ENCODE data around the gene DGCR6L. TPM values are rescaled to one million over a fixed set of nuclear protein-coding genes. Genes with fewer than 3 reads are reported as not detected.
"Not testable (repeated sequence)": the region's sequence is repeated elsewhere in the genome, so short reads cannot be mapped to it uniquely, and the experiment has no call there.

Gene DGCR6L
- total and polyA plus RNA-seq, 2 donors (not counting 1 experiment from before 2014, with no cell fraction given), result 26.2 to 53.2 TPM

DNA sequence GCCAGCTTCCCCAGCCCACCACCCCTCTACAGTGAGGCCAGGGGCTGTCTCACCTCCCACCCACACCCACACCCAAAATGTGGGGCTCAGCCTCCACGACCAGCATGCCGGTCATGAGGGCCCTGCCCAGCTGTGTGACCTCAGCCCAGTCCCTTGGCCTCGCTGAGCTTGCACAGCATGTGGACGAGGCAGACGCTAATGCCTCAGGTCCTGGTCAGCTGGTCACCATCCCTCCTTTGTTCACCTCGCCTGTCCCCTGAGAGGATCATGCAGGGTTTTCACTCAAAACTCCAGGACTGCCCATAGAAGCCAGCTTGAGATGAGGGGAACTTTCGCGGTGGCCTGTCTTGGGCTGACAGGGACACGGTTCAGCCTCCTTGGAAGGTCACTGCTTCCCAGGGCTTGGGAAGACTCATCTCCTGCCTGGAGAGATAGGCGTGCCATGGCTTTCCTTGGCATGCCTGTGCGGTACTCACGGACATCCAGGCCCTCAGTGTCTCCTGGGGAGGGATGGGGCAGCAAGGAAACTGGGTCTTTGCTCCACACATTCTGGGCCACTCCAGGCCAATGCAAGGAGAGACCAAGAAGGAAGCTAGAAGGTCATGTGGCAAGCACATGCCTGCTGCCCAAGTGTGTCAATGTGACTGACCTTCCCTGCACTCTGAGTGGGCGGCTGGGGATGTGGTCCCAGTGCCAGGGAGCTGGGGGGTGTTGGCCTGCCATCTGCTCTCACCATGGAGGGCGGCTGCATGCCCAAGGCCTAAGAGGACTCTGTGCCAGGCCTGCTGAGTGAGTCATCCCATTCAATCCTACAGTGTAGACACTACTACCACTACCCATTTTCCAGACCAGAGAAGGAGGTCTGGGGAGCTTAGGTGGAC lies 48.5 kb downstream of the DGCR6L start:
- TF ChIP-seq EZH2 (IDR thresholded peaks at IDR 0.05; ENCODE audit: low read length, missing control alignments) (no peak), CTCF (conservative IDR thresholded peaks at IDR 0.05 in 1 of 2, IDR thresholded peaks at IDR 0.05 in 1 of 2; ENCODE audit: low read depth in 1 of 2, low read length in 2 of 2) (no peak)
- Histone ChIP-seq H3K9me3 (ENCODE audit: control insufficient read depth, insufficient read depth, low read depth, low read length) (no peaks in the 10 kb centered on the region), H3K4me1 (ENCODE audit: control insufficient read depth, extremely low read depth, insufficient read depth, low read length) (no peaks in the 10 kb centered on the region), H3K9ac (ENCODE audit: insufficient read depth, low read length) (no peak overlapping the region), H2AFZ (ENCODE audit: low read length) (no peak overlapping the region), H3K27me3 (ENCODE audit: control insufficient read depth, insufficient read depth, low read length) (no peaks in the 10 kb centered on the region), H3K79me2 (ENCODE audit: control insufficient read depth, insufficient read depth, low read length) (no peaks in the 10 kb centered on the region), H4K20me1 (ENCODE audit: control insufficient read depth, extremely low read depth, insufficient read depth, low read length) (no peaks in the 10 kb centered on the region), H3K36me3 (ENCODE audit: control insufficient read depth, insufficient read depth, low read length) (no peaks in the 10 kb centered on the region), H3K4me3 (replicated peaks in 1 of 4; ENCODE audit: control extremely low read depth in 1 of 4, insufficient read depth in 1 of 4, low read depth in 3 of 4, low read length in 4 of 4) (no peak overlapping the region), H3K27ac (ENCODE audit: insufficient read depth, low read length) (no peak overlapping the region), H3K4me2 (ENCODE audit: extremely low read depth, insufficient read depth, low read length) (no peak overlapping the region)
- DNase-seq (ENCODE audit: low read depth in 2 of 2), result no peak

DNA sequence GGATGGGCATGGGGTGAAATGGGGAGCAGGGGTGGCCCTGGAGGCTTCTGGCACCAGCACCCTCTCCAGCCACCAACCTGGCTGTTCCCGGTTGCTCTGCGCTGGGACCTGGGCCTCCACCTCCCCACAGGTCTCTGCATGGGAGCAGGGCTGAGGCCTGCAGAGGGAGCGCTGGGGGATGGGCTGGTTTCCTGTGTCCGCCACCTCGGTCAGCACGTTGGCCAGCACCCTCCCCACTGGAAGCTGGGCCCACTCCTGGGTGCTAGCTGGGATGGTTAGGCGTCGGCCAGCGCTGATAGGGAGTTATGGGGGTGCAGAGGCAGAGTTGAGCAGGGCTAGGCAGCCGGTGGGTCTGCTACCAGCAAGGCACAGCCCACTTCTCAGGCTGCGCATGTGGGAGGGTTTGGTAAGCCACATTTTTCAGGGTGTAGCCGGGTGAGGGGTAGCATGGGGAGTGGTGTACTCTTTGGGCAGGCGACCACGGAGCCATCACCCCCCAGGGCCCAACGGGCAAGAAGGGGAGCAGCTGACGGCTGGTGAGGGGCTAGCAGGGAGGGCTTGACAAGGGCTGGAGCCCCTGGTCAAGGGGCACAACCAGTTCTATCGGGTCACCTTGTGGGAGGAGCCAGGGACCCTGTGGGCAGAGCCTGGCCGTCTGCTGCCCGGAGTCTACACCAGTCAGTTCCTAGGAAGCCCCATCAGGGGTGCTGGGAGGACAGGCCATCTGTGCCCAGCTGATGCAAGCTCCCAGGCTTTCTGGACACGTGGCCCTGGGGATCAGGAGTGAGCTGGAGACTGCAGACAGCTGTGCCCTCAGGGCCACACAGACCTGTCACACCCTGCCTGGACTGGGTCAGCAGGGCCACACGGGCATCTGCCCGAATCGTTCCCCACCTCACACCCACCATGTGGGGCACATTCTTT lies 49.4 kb downstream of the DGCR6L start:
- not testable (repeated sequence) for H3K9ac ChIP-seq (ENCODE audit: insufficient read depth, low read length); H3K79me2 ChIP-seq (ENCODE audit: control insufficient read depth, insufficient read depth, low read length); H3K27ac ChIP-seq (ENCODE audit: insufficient read depth, low read length); H3K27me3 ChIP-seq (ENCODE audit: control insufficient read depth, insufficient read depth, low read length); H2AFZ ChIP-seq (ENCODE audit: low read length); H3K36me3 ChIP-seq (ENCODE audit: control insufficient read depth, insufficient read depth, low read length); H4K20me1 ChIP-seq (ENCODE audit: control insufficient read depth, extremely low read depth, insufficient read depth, low read length); DNase-seq (ENCODE audit: low read depth in 2 of 2); H3K4me1 ChIP-seq (ENCODE audit: control insufficient read depth, extremely low read depth, insufficient read depth, low read length); H3K4me3 ChIP-seq (replicated peaks in 1 of 4; ENCODE audit: control extremely low read depth in 1 of 4, insufficient read depth in 1 of 4, low read depth in 3 of 4, low read length in 4 of 4); H3K9me3 ChIP-seq (ENCODE audit: control insufficient read depth, insufficient read depth, low read depth, low read length); H3K4me2 ChIP-seq (ENCODE audit: extremely low read depth, insufficient read depth, low read length)

DNA sequence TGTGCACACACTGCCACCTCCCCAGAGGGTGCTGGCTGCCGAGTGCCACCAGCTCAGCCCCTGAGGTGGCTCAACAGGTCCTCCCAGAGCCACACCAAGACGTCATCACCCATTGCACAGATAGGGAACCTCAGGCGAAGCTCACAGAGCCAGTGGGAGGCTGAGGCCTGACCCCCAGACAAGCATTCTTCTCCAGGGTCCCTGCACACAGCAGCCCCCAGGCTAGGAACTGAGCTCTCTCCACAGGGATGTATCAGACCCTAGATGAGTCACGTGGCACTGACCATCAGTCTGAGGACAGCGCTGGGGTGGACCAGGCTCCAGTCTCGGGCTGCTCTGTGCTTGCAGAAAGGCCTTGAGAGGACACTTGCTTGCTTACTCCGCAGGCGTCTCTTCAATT lies 50.2 kb downstream of the DGCR6L start:
- not testable (repeated sequence) for H3K9me3 ChIP-seq (ENCODE audit: control insufficient read depth, insufficient read depth, low read depth, low read length); H4K20me1 ChIP-seq (ENCODE audit: control insufficient read depth, extremely low read depth, insufficient read depth, low read length); H2AFZ ChIP-seq (ENCODE audit: low read length); H3K4me1 ChIP-seq (ENCODE audit: control insufficient read depth, extremely low read depth, insufficient read depth, low read length); H3K4me2 ChIP-seq (ENCODE audit: extremely low read depth, insufficient read depth, low read length); H3K4me3 ChIP-seq (replicated peaks in 1 of 4; ENCODE audit: control extremely low read depth in 1 of 4, insufficient read depth in 1 of 4, low read depth in 3 of 4, low read length in 4 of 4); H3K27me3 ChIP-seq (ENCODE audit: control insufficient read depth, insufficient read depth, low read length); H3K36me3 ChIP-seq (ENCODE audit: control insufficient read depth, insufficient read depth, low read length); H3K27ac ChIP-seq (ENCODE audit: insufficient read depth, low read length); DNase-seq (ENCODE audit: low read depth in 2 of 2); H3K79me2 ChIP-seq (ENCODE audit: control insufficient read depth, insufficient read depth, low read length); H3K9ac ChIP-seq (ENCODE audit: insufficient read depth, low read length)

DNA sequence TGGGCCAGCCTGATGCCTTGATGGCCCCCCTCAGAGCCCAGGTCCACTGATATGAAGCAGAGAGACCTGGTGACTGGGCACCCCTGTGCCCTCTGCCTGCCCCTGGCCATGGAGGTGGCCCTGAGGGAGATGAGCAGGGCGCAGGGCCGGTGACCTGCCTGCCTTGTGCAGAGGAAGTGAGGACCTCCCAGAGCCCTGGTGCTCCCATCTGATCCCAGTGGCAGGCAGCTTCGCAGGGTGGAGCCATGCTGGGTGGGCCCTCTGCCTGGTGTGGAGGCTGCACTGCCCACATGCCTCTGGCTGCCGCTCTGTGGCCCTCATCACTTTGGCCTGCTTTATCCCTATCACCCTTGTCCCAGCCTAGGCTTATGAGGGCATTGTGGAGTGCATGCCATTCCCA lies 50.7 kb downstream of the DGCR6L start:
- not testable (repeated sequence) for H3K27ac ChIP-seq (ENCODE audit: insufficient read depth, low read length); H4K20me1 ChIP-seq (ENCODE audit: control insufficient read depth, extremely low read depth, insufficient read depth, low read length); H3K4me2 ChIP-seq (ENCODE audit: extremely low read depth, insufficient read depth, low read length); H3K9me3 ChIP-seq (ENCODE audit: control insufficient read depth, insufficient read depth, low read depth, low read length); DNase-seq (ENCODE audit: low read depth in 2 of 2); H3K36me3 ChIP-seq (ENCODE audit: control insufficient read depth, insufficient read depth, low read length); H3K4me3 ChIP-seq (replicated peaks in 1 of 4; ENCODE audit: control extremely low read depth in 1 of 4, insufficient read depth in 1 of 4, low read depth in 3 of 4, low read length in 4 of 4); H3K27me3 ChIP-seq (ENCODE audit: control insufficient read depth, insufficient read depth, low read length); H3K79me2 ChIP-seq (ENCODE audit: control insufficient read depth, insufficient read depth, low read length); H3K4me1 ChIP-seq (ENCODE audit: control insufficient read depth, extremely low read depth, insufficient read depth, low read length); H3K9ac ChIP-seq (ENCODE audit: insufficient read depth, low read length); H2AFZ ChIP-seq (ENCODE audit: low read length)

Measured in fibroblast of lung (primary cell).